ENCODE results near the gene FAM47E.

FAM47E gene

GRCh38 chr4:76251441-76252270 is at the start of gene FAM47E:
FAM47E (plus strand) TSS chr4:76251721; CDS start chr4:76251747, 26 bp downstream.
- peak; percentile 30 for DNase-seq

DNA sequence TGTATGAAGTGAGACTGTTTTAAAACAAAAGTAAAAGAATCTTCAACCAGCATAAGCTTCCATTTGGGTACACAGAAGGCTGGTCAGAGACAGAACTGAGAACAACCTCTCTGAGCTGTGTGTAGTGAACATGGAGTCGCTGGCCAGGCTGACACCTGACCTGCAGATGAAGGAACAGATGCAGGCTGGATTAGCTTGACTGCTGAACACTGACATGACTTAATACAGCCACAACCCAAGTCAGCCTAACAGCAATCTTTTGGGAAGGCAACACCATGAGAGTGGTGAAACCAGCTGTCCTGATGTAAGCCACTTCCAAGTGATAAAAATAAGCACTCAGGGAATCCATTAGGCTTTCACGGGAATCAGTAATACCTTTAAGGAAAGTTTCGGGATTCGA is 48.0 kb upstream of the FAM47E start:
- DNase-seq: no peak

- DNase-seq: no peak
Measured at GRCh38 chr4:76204936-76205335, 46.6 kb upstream of the FAM47E start.

DNA sequence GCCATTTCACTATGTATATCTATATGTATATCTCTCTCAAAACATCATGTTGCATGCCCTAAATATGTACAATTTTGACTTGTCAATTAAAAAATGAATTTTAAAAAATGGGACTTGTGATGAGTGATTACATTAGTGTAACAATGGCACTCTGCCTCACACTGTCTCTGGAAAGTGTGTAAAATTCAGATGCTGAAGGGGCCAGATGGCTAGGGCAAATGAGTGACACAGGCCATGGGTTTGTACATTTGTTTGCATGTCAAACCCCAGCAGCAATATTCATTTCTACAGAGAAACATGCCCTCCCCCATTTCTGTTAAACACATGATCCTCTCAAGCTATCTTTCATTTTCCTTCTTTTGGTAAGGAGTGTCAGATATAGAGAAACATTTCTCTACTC is 46.0 kb upstream of the FAM47E start:
- DNase-seq: no peak

DNA sequence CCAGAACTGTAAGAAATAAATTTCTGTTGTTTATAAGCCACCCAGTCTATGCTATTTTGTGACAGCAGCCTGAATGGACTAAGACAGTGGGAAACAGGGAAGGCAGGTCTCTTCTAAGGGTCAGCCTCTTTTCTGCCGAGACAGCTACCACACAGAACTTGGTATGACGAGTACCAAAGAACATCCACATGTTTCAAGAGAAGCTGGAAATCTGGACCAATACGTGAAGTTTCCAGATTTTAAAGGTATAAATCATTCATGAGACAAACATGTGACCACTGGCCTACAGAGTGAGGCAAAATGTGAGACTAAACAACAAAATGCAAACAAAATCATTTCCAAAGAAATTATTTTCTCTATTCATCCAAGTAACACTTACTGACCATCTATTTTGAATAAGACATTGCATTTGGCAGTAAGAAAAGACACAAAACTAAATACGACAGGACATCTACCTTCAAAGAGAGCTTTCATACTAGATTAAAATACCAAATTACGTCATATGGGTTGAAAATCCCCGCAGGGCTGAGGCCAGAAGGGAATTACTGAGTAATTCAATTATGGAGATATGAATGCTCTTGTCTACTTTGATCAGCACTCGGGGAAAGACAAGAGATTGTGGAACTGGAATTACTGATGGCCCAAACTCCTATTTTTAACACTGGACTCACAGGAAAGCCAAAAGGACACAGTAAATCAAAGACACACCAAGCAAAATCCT is 45.1 kb upstream of the FAM47E start:
- DNase-seq: no peak

DNA sequence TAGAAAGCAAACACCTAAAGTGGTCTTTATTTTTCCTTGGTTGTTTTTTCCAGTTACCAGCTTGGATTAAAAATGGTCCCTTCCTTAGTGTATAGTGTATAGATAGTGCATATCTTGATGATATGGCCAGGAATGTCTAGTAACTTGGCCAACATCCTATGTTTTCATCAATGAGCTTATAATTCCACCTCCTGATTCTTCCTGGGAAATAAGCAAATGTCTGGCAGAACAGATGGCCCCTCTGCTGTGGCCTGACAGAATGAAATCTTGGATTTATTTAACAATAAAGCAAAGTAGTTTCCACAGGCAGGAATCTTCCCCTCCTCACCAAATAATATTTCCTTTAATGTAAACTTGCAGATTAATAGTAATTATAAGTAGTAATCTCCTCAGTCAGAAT is 44.0 kb upstream of the FAM47E start:
- no peak for DNase-seq

DNA sequence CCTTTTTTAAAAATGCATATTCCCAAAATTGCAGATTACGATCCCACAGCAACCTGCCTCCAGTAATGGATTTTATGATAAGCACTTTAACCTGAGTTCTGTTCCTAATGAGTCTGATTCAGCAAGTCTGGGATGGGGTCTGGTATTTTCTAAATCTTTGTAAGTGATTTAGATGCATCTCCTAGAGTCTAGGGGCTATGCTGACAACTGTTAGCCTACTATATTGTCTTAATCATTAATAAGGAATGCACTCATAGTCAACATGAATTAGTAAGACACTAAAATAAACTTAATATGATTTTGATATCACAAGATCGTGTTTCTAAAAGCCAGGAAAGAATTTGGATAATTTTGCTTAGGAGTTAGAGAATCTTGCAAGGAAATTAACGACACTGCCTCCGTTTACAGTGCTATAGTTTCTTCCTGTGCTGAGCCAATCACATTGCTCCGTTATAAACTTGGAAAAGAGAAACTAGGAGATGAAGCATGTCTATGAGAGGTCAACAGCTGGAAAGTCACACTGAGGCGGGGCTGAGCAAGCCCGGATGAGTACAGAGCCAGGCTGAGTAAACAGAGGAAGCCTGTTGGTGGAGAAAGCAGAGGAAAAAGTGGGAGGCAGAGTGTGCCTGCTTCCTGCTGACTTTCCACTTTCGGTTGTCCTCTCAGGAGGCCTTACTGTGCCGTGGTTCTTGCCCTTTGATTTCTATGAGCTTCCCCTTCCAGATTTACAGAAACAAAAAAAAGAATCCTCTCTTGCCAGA is 43.3 kb upstream of the FAM47E start:
- DNase-seq: no peak

DNA sequence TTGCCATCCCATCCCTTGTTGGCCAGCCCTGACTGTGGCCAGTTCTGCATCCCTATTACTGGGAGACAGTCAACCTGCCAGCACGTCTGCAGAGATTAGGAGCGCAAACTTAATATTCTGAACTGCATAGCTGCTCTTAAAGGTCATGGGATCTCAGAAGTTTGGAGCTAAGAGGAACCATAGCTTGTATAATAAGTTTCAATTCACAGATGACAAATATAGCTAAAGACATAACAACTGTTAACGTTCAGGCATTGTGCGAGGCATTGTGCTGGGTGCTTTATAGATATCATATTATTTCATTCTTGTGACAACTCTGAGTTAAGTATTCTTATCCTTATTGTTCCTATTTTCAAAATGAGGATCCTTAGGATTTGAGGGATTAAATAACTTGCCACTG is 41.6 kb upstream of the FAM47E start:
- no peak for DNase-seq

DNA sequence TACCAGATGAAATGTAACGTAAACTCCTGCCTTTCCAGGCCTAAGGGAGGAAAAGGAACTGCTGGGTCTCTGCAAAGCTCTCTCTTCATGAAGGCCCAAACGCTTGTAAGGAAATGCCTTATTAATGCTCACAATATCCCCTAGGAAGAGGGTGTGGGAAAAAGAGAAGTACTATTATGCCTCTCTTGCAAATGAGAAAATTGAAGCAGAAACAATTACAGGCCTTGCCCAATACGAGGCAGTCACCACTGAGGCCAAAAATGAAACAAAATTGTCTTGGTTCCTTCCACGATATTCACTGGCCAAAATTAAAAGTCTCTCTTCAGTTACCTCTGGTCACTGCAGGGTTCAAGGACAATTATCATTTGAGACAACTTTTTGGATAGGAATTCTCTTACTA is 41.1 kb upstream of the FAM47E start:
- no peak for DNase-seq

GRCh38 chr4:76211769-76212708 is 39.5 kb upstream of the FAM47E start:
- no peak for DNase-seq

GRCh38 chr4:76212851-76213414 is 38.6 kb upstream of the FAM47E start:
- DNase-seq: peak; percentile 39

DNA sequence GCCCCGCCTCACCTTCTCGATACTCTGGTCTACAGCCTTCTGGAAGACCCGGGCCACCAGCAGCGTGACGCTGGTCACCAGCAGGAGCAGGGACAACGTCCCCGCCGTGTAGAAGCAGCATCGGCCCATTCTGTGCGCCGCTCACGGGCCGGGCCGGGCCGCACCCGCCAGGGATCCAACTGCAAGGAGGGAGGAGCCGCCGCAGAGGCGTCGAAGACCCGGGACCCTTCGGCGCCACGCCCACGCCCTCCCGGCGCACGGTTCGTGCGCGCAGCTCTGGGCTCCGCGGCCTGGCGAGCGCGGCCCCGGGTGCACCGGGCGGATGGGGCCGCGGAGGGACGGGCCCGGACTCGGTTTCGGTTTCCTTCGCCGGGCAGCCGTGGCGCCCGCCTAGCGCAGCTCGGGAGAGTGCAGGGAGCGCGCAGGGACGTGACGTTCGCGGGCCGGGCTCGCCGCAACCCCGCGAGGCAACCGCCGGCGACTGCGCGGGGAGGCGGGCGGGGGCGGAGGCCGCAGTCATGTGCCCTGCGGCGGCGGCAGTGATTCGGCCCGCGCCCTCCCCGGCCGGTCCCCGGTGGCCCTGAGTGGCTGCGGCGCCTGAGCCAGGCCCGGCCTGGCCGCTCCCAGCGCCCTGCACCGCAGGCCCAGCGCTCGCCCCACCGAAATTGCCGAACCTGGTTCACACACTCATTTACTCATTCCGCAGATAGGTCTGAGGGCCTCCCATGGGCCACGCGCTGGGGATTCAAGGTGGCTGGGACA is 37.9 kb upstream of the FAM47E start, which contains the start of gene SCARB2:
Gene SCARB2, minus strand, starts transcription at position 410 of the 762 bp plus-strand sequence. Its CDS starts 281 bp downstream, at position 129.
- DNase-seq: peak; percentile 75

GRCh38 chr4:76214177-76214675 is 37.3 kb upstream of the FAM47E start:
- no peak for DNase-seq

DNA sequence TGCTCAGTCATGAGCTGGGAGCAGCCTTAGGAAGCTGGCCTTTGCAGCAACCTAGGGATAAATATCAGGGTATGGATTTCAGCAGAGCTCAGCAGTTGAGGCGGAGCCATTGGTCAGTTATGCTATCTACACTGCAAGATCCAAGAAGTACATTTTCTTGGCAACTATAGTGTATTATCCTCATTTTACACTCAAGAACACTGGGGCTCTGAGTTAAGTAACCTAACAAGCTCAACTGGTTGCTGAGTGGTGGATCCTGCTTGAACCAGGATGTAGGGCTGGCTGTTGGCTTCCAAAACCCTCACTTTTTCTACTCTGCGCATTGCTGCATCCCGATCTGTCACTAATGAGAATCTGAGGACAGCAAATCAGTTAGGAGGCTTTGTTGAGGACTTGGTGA is 36.4 kb upstream of the FAM47E start:
- DNase-seq: no peak

DNA sequence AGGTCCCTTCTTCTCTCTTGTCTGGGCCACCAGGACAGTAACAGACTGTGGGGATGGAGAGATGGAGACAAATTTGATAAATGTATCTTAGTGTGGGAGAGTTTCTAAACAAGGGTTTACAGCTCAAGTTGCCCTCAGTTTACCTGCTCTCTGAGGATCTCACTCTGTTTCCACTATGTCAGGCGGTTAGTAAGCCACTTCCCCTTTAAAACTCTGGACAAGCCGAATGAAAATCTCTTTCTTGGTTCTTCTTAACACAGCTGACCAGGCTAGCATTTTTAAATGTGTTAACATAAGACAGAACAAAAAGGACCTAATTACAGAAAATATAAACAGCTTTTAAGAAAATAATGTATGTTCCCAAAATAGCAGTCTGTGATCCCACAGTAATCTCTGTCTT is 35.0 kb upstream of the FAM47E start:
- DNase-seq: no peak

- no peak for DNase-seq
Measured at GRCh38 chr4:76216975-76217814, 34.3 kb upstream of the FAM47E start.

GRCh38 chr4:76219299-76220055 is 32.0 kb upstream of the FAM47E start:
- DNase-seq: no peak

GRCh38 chr4:76224171-76224570 is 27.4 kb upstream of the FAM47E start:
- DNase-seq: no peak

DNA sequence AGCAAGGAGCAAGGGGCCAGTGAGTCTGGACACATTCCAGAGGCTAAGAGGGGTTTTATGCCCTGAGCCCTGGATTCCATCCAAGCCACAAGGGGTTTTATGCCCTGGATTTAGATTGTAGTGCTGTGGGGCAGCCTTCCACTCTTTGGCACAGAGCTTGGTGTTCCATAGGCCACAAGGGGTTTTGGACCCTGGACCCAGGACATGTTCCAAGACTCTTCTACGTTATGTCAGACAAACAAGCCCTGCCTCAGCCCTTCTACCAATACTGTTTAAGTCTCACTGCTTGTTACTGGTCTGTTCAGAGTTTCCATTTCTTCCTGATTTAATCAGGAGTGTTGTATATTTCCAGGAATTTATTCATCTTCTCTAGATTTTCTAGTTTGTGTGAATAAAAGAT is 25.1 kb upstream of the FAM47E start:
- no peak for DNase-seq
